ENCODE results near the gene SEC62. TPM values are rescaled to one million over a fixed set of nuclear protein-coding genes. Genes with fewer than 3 reads are reported as not detected.

The SEC62 gene
- total and polyA plus RNA-seq, 2 experiments from 2014 or later, result 23.6 to 306 TPM

- TF ChIP-seq ZNF462 (CRISPR knock-in tag; IDR thresholded peaks at IDR 0.05) (no peak), STAT1 (IDR thresholded peaks at IDR 0.05; ENCODE audit: unreplicated experiment) (no peak), EZH2 (IDR thresholded peaks at IDR 0.05; ENCODE audit: low read depth, unreplicated experiment) (no peak), ZNF331 (CRISPR knock-in tag; IDR thresholded peaks at IDR 0.05; ENCODE audit: low read depth) (no peak)
Observed at GRCh38 chr3:170022336-170022735, 55.7 kb downstream of the SEC62 start (continued).

- Histone ChIP-seq H3K4me1 (ENCODE audit: insufficient read depth) (no peaks in the 10 kb centered on the region), H3K79me2 (replicated peaks; ENCODE audit: insufficient read depth) (no peaks in the 10 kb centered on the region), H4K20me1 (replicated peaks; ENCODE audit: insufficient read depth) (no peaks in the 10 kb centered on the region), H3F3A (replicated peaks; ENCODE audit: low read depth) (no peaks in the 10 kb centered on the region), H3K9me2 (ENCODE audit: insufficient read depth) (no peaks in the 10 kb centered on the region), H2AFZ (no peak overlapping the region), H3K4me2 (no peak overlapping the region), H3K36me3 (ENCODE audit: insufficient read depth) (no peaks in the 10 kb centered on the region), H3K27ac (ENCODE audit: low read depth) (no peak overlapping the region), H3K4me3 (no peak overlapping the region), H3K27me3 (ENCODE audit: insufficient read depth) (no peaks in the 10 kb centered on the region)
- no peak overlapping the region for H3K27ac Mint-ChIP-seq
- DNase-seq (ENCODE audit: low spot score), result no peak
- ATAC-seq, result no peak
- H3K27me3 Mint-ChIP-seq (ENCODE audit: insufficient read depth, low read depth, poor library complexity), result peaks cover 2% of the 10 kb centered on the region
- no peaks in the 10 kb centered on the region for H3K36me3 Mint-ChIP-seq (ENCODE audit: low read depth)
- H3K4me1 Mint-ChIP-seq, result no peaks in the 10 kb centered on the region
- H3K9me3 Mint-ChIP-seq, result no peaks in the 10 kb centered on the region
- H3K4me3 Mint-ChIP-seq, result no peak overlapping the region
- TF ChIP-seq ZNF462 (CRISPR knock-in tag; IDR thresholded peaks at IDR 0.05) (no peak), NANOG (IDR thresholded peaks at IDR 0.05; ENCODE audit: borderline replicate concordance) (no peak)
- TF ChIP-seq, protein P1, sequence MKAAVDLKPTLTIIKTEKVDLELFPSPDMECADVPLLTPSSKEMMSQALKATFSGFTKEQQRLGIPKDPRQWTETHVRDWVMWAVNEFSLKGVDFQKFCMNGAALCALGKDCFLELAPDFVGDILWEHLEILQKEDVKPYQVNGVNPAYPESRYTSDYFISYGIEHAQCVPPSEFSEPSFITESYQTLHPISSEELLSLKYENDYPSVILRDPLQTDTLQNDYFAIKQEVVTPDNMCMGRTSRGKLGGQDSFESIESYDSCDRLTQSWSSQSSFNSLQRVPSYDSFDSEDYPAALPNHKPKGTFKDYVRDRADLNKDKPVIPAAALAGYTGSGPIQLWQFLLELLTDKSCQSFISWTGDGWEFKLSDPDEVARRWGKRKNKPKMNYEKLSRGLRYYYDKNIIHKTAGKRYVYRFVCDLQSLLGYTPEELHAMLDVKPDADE (IDR thresholded peaks at IDR 0.05), result no peak
Observed at GRCh38 chr3:170023165-170023564, 56.6 kb downstream of the SEC62 start.

Data from GM23338 (cell line).